OCI-LY1 (cell line): ENCODE data around the gene SSBP4.

ENCODE experiments used
- H2AFZ ChIP-seq: fragments of 200-600 bp; sonication (generic), shearing (Covaris generic); 2 replicates; pipeline ENCODE4 v1.6.0; 2014; ENCODE audit warnings: antibody characterized with exemption, mild to moderate bottlenecking, low read length
- H3F3A ChIP-seq: fragments of 200-600 bp; sonication (generic), shearing (Covaris generic); 2 replicates; pipeline ENCODE4 v1.6.0; 2014; ENCODE audit warnings: mild to moderate bottlenecking, antibody characterized with exemption, low read length, moderate library complexity; ENCODE audit not compliant: insufficient read depth
- H3K27ac ChIP-seq: fragments of 200-600 bp; sonication (generic); 2 replicates; pipeline ENCODE4 v1.5.1; 2014; ENCODE audit warnings: low read length, mixed run types, mild to moderate bottlenecking, low read depth; ENCODE audit not compliant: poor library complexity, severe bottlenecking
- H3K27me3 ChIP-seq: fragments of 200-600 bp; sonication (generic); 2 replicates; pipeline ENCODE4 v1.6.0; 2014; ENCODE audit warnings: antibody characterized with exemption, mild to moderate bottlenecking, low read length, moderate library complexity; ENCODE audit not compliant: insufficient read depth
- H3K36me3 ChIP-seq: fragments of 200-600 bp; sonication (generic); 2 replicates; pipeline ENCODE4 v1.6.1; 2014; ENCODE audit warnings: mild to moderate bottlenecking, antibody characterized with exemption, low read length, moderate library complexity, mixed read lengths; ENCODE audit not compliant: insufficient read depth
- H3K4me1 ChIP-seq: fragments of 200-600 bp; sonication (generic); 2 replicates; pipeline ENCODE4 v1.5.1; 2014; ENCODE audit warnings: mild to moderate bottlenecking, low read length, moderate library complexity; ENCODE audit not compliant: insufficient read depth, severe bottlenecking
- H3K4me2 ChIP-seq: fragments of 200-600 bp; sonication (generic), shearing (Covaris generic); 2 replicates; pipeline ENCODE4 v1.6.1; 2014; ENCODE audit warnings: low read length
- H3K4me3 ChIP-seq: fragments of 200-600 bp; sonication (generic); 2 replicates; pipeline ENCODE4 v1.5.1; 2014; ENCODE audit warnings: low read length, low read depth, mild to moderate bottlenecking, mixed read lengths; ENCODE audit not compliant: poor library complexity, severe bottlenecking
- H3K79me2 ChIP-seq: fragments of 200-600 bp; shearing (Covaris generic); 2 replicates; pipeline ENCODE4 v1.6.1; 2016; ENCODE audit warnings: mixed run types, low read length, mixed read lengths; ENCODE audit not compliant: insufficient read depth
- H3K9ac ChIP-seq: fragments of 200-600 bp; sonication (generic), shearing (Covaris generic); 2 replicates; pipeline ENCODE4 v1.6.1; 2014; ENCODE audit warnings: mild to moderate bottlenecking, low read length, mixed read lengths
- H3K9me2 ChIP-seq: fragments of 200-600 bp; sonication (generic), shearing (Covaris generic); 2 replicates; pipeline ENCODE4 v1.6.1; 2014; ENCODE audit warnings: low read depth, mild to moderate bottlenecking, low read length, mixed read lengths
- H3K9me3 ChIP-seq: fragments of 200-600 bp; shearing (Covaris generic); 2 replicates; pipeline ENCODE4 v1.6.1; 2014; ENCODE audit warnings: low read length, mixed read lengths
- H4K20me1 ChIP-seq: fragments of 200-600 bp; sonication (generic), shearing (Covaris generic); 2 replicates; pipeline ENCODE4 v1.6.0; 2016; ENCODE audit warnings: mild to moderate bottlenecking, low read length; ENCODE audit not compliant: insufficient read depth
- CTCF ChIP-seq: fragments of 200-600 bp; sonication (generic), shearing (Covaris generic); IDR thresholded peaks from 2 replicates; pipeline ENCODE4 v1.5.1; 2017; ENCODE audit warnings: mild to moderate bottlenecking, antibody characterized with exemption, low read length, moderate library complexity, mixed read lengths
- EZH2 ChIP-seq: fragments of 200-600 bp; sonication (generic), shearing (Covaris generic); IDR thresholded peaks from 2 replicates; pipeline ENCODE4 v1.8.0; 2017; ENCODE audit warnings: borderline replicate concordance, mixed run types, mild to moderate bottlenecking, antibody characterized with exemption, low read length, moderate library complexity, mixed read lengths

SSBP4 gene

GRCh38 chr19:18432275-18433014 is 13.2 kb downstream of the SSBP4 start:
- H3K4me1 ChIP-seq, result peaks cover 30% of the 10 kb centered on the region
- TF ChIP-seq CTCF (no peak), EZH2 (no peak)
- H3K9me2 ChIP-seq, result no peaks in the 10 kb centered on the region
- H3K27ac ChIP-seq, result no peak overlapping the region
- H4K20me1 ChIP-seq, result no peaks in the 10 kb centered on the region
- no peak overlapping the region for H2AFZ ChIP-seq
- H3K36me3 ChIP-seq, result no peaks in the 10 kb centered on the region
- H3F3A ChIP-seq, result no peaks in the 10 kb centered on the region
- H3K4me3 ChIP-seq, result peak overlapping the region; percentile 57
- no peaks in the 10 kb centered on the region for H3K9me3 ChIP-seq
- H3K9ac ChIP-seq, result peak overlapping the region; percentile 50; the same call in 1 of the 2 replicates
- no peaks in the 10 kb centered on the region for H3K79me2 ChIP-seq
- no peaks in the 10 kb centered on the region; the same call in 1 of the 2 replicates for H3K27me3 ChIP-seq
- H3K4me2 ChIP-seq, result peak overlapping the region; percentile 45

- Histone ChIP-seq H3K9ac (peak overlapping the region; percentile 50; the same call in 1 of the 2 replicates), H4K20me1 (no peaks in the 10 kb centered on the region), H3K9me2 (no peaks in the 10 kb centered on the region), H3F3A (no peaks in the 10 kb centered on the region), H3K4me3 (peak overlapping the region; percentile 57), H3K9me3 (no peaks in the 10 kb centered on the region), H3K4me1 (peaks cover 35% of the 10 kb centered on the region), H3K4me2 (peak overlapping the region; percentile 45), H2AFZ (no peak overlapping the region), H3K27me3 (no peaks in the 10 kb centered on the region; the same call in 1 of the 2 replicates), H3K36me3 (no peaks in the 10 kb centered on the region), H3K79me2 (no peaks in the 10 kb centered on the region), H3K27ac (no peak overlapping the region)
- TF ChIP-seq CTCF (no peak), EZH2 (no peak)
These were observed 14.0 kb downstream of the SSBP4 start for GRCh38 chr19:18433015-18433691.

GRCh38 chr19:18433735-18434398 is 14.7 kb downstream of the SSBP4 start:
- Histone ChIP-seq H3K9ac (no peak overlapping the region), H4K20me1 (no peaks in the 10 kb centered on the region), H2AFZ (no peak overlapping the region), H3K27me3 (no peaks in the 10 kb centered on the region; the same call in 1 of the 2 replicates), H3K36me3 (no peaks in the 10 kb centered on the region), H3K4me1 (peaks cover 34% of the 10 kb centered on the region), H3K9me3 (no peaks in the 10 kb centered on the region), H3K27ac (no peak overlapping the region), H3K4me2 (peak overlapping the region; percentile 37; the same call in 1 of the 2 replicates), H3K9me2 (no peaks in the 10 kb centered on the region), H3K4me3 (peak overlapping the region; percentile 42), H3K79me2 (no peaks in the 10 kb centered on the region), H3F3A (no peaks in the 10 kb centered on the region)
- no peak for TF ChIP-seq EZH2
- TF ChIP-seq CTCF, result no peak
